Breast epithelium (tissue), 3 donors: ENCODE data around the gene IFT80.

Source experiments
- CTCF ChIP-seq, 3 donors: fragments of 450-650 bp; IDR thresholded peaks; one replicate each; pipeline ENCODE4 v1.5.1; 2016 to 2017; ENCODE audit warnings: antibody characterized with exemption in 3 of 3, mild to moderate bottlenecking in 3 of 3, moderate library complexity in 3 of 3
- POLR2A ChIP-seq: fragments of 450-650 bp; IDR thresholded peaks from one replicate; pipeline ENCODE4 v1.6.1; 2016; ENCODE audit warnings: antibody characterized with exemption, mild to moderate bottlenecking, moderate library complexity

GRCh38 chr3:160330109-160330508 lies 68.9 kb downstream of the IFT80 start:
- TF ChIP-seq POLR2A (no peak), CTCF (IDR thresholded peaks at IDR 0.05) (no peak)
